Neural crest cell (in vitro differentiated cells): ENCODE results near the gene PGP. TPM values are rescaled to one million over a fixed set of nuclear protein-coding genes. Genes with fewer than 3 reads are reported as not detected.

Experiments used
- DNase-seq: peaks from one replicate; pipeline ENCODE4 v3.0.0; 2021; ENCODE audit warnings: low read depth, mixed read lengths, low spot score
- H3K27ac Mint-ChIP-seq: one replicate; pipeline ENCODE4 v1.8.0; 2021; ENCODE audit warnings: mild to moderate bottlenecking, mixed read lengths; ENCODE audit not compliant: unreplicated experiment
- H3K27me3 Mint-ChIP-seq: 2 replicates; pipeline ENCODE4 v1.8.0; 2021; ENCODE audit warnings: low read depth, mild to moderate bottlenecking, mixed read lengths
- H3K36me3 Mint-ChIP-seq: 2 replicates; pipeline ENCODE4 v1.8.0; 2021; ENCODE audit warnings: low read depth, mild to moderate bottlenecking, mixed read lengths
- H3K4me1 Mint-ChIP-seq: 2 replicates; pipeline ENCODE4 v1.8.0; 2021; ENCODE audit warnings: mixed read lengths
- H3K4me3 Mint-ChIP-seq: one replicate; pipeline ENCODE4 v1.8.0; 2021; ENCODE audit warnings: mild to moderate bottlenecking, mixed read lengths
- H3K9me3 Mint-ChIP-seq: 2 replicates; pipeline ENCODE4 v1.8.0; 2021; ENCODE audit warnings: mixed read lengths
- total RNA-seq: library from RNA; stranded (reverse); gene quantifications from 2 replicates; pipeline ENCODE4 v1.2.1, GENCODE V29; 2021
- TF ChIP-seq, protein P1 (sequence below): fragments of 200-600 bp; sonication (generic); conservative IDR thresholded peaks from 2 replicates; pipeline ENCODE4 v1.5.0; 2021; ENCODE audit warnings: antibody characterized with exemption, mild to moderate bottlenecking

Gene PGP
- total RNA-seq, 1 donor from 2014 or later, result 50.2 TPM

DNA sequence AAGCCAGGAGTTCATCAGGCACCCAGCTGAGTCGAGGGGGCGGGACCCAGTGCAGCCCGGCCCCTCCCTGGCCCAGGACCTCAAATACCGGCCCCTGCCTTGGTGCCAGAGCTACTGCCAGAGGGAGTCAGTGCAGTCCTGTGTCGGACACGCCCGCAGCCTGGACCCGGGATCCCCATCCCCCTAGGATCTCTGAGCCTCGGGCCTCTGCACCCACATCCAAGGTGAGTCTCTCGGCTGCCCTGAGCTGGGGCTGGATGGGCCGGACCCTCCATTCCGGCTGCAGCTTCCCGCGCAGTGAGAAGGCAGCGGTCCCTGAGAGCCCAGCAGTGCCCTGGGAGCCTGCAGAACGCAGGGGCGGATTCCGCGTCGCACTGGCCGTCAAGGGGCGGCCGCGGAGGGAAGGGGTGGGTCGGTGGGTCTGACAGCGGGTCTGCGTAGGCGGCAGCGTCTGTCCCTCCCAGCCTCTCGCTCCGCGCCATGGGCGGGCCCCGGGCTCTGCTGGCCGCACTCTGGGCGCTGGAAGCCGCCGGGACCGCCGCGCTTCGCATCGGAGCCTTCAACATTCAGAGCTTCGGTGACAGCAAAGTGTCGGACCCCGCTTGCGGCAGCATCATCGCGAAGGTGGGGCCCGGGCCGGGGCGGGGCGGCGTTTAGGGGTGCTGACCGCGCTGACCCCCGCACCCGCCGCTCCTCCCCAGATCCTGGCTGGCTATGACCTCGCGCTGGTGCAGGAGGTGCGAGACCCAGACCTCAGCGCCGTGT lies 21.9 kb upstream of the PGP start, which contains the start of gene DNASE1L2:
Gene DNASE1L2, plus strand, starts transcription at position 108 of the 765 bp plus-strand sequence. Its CDS starts 373 bp downstream, at position 481.
- peak within 1 kb of the TSS; percentile 76 for H3K4me3 Mint-ChIP-seq

DNA sequence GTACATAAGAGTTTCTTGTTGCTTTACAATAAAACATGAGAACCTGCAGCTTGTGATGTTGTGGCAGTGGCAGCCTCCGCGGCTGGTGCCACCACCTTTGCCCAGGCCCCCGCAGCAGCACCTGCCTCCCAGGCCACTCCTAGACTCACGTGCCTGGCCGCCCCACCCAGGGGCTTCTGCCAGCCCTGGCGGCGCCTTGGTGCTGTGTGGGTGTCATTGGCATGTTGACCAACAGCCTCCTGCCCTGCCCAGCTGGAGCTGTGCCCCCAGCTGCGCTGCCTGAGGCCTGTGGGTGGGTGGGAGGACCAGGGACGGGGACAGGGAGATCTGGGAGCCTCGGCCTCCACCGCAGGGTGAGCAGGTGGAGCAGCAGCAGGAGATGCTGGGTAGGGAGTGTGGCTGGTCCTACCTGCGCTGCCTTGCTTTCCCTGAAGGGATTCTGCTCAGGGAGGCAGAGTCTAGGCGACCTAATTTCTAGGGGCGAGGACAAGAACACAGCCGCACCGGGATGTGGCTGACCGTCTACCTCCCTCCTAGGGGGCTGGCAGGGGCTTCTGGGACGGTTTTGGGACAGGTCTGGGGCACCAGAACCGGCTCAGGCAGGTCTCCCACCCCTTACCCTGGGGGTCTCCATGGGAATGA lies 21.2 kb upstream of the PGP start:
- Mint-ChIP-seq H3K36me3 (peaks cover 2% of the 10 kb centered on the region), H3K9me3 (no peaks in the 10 kb centered on the region), H3K27me3 (peaks cover 37% of the 10 kb centered on the region), H3K4me1 (no peaks in the 10 kb centered on the region), H3K4me3 (peak overlapping the region; percentile 76), H3K27ac (no peak overlapping the region)
- DNase-seq, result no peak
- TF ChIP-seq, protein P1, sequence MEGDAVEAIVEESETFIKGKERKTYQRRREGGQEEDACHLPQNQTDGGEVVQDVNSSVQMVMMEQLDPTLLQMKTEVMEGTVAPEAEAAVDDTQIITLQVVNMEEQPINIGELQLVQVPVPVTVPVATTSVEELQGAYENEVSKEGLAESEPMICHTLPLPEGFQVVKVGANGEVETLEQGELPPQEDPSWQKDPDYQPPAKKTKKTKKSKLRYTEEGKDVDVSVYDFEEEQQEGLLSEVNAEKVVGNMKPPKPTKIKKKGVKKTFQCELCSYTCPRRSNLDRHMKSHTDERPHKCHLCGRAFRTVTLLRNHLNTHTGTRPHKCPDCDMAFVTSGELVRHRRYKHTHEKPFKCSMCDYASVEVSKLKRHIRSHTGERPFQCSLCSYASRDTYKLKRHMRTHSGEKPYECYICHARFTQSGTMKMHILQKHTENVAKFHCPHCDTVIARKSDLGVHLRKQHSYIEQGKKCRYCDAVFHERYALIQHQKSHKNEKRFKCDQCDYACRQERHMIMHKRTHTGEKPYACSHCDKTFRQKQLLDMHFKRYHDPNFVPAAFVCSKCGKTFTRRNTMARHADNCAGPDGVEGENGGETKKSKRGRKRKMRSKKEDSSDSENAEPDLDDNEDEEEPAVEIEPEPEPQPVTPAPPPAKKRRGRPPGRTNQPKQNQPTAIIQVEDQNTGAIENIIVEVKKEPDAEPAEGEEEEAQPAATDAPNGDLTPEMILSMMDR, result no peak

More for the DNA sequence above, 21.9 kb upstream of the PGP start, which contains the start of gene DNASE1L2:
- H3K4me1 Mint-ChIP-seq, result no peaks in the 10 kb centered on the region
- no peak within 1 kb of the TSS for H3K27ac Mint-ChIP-seq
- TF ChIP-seq, protein P1, result no peak
- H3K27me3 Mint-ChIP-seq, result peaks cover 37% of the 10 kb centered on the region
- H3K36me3 Mint-ChIP-seq, result peaks cover 2% of the 10 kb centered on the region
- no peaks in the 10 kb centered on the region for H3K9me3 Mint-ChIP-seq
- DNase-seq, result peak; percentile 58

DNA sequence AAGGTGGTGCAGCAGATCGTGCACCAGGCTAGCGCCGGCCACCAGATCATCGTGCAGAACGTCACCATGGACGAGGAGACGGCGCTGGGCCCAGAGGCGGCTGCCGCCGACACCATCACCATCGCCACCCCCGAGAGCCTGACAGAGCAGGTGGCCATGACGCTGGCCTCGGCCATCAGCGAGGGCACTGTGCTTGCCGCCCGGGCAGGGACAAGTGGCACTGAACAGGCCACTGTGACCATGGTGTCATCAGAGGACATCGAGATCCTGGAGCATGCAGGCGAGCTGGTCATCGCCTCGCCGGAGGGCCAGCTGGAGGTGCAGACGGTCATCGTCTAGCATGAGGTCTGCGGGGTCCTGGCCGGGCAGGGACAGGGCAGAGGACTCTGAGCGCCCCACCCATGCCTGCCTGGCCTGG lies 20.6 kb upstream of the PGP start:
- DNase-seq, result no peak
- peak overlapping the region; percentile 76 for H3K4me3 Mint-ChIP-seq
- peaks cover 2% of the 10 kb centered on the region for H3K36me3 Mint-ChIP-seq
- peaks cover 37% of the 10 kb centered on the region for H3K27me3 Mint-ChIP-seq
- H3K4me1 Mint-ChIP-seq, result no peaks in the 10 kb centered on the region
- TF ChIP-seq, protein P1, result no peak
- H3K27ac Mint-ChIP-seq, result no peak overlapping the region
- H3K9me3 Mint-ChIP-seq, result no peaks in the 10 kb centered on the region

DNA sequence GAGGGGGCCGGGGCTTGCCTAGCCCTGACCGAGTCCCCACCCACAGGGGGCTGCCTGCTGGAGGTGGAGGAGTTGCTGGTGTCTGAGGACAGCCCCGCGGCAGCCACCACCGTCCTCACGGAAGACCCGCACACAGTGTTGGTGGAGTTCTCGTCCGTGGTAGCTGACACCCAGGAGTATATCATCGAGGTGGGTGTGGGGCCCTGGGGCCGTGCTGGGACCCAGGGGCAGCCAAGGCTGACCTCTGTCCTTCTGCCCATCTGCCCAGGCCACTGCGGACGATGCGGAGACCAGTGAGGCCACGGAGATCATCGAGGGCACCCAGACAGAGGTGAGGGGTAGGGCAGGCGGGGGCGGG lies 20.2 kb upstream of the PGP start:
- peaks cover 35% of the 10 kb centered on the region for H3K27me3 Mint-ChIP-seq
- no peak overlapping the region for H3K4me3 Mint-ChIP-seq
- DNase-seq, result no peak
- H3K27ac Mint-ChIP-seq, result no peak overlapping the region
- no peaks in the 10 kb centered on the region for H3K9me3 Mint-ChIP-seq
- no peaks in the 10 kb centered on the region for H3K4me1 Mint-ChIP-seq
- peaks cover 2% of the 10 kb centered on the region for H3K36me3 Mint-ChIP-seq
- TF ChIP-seq, protein P1, result no peak

DNA sequence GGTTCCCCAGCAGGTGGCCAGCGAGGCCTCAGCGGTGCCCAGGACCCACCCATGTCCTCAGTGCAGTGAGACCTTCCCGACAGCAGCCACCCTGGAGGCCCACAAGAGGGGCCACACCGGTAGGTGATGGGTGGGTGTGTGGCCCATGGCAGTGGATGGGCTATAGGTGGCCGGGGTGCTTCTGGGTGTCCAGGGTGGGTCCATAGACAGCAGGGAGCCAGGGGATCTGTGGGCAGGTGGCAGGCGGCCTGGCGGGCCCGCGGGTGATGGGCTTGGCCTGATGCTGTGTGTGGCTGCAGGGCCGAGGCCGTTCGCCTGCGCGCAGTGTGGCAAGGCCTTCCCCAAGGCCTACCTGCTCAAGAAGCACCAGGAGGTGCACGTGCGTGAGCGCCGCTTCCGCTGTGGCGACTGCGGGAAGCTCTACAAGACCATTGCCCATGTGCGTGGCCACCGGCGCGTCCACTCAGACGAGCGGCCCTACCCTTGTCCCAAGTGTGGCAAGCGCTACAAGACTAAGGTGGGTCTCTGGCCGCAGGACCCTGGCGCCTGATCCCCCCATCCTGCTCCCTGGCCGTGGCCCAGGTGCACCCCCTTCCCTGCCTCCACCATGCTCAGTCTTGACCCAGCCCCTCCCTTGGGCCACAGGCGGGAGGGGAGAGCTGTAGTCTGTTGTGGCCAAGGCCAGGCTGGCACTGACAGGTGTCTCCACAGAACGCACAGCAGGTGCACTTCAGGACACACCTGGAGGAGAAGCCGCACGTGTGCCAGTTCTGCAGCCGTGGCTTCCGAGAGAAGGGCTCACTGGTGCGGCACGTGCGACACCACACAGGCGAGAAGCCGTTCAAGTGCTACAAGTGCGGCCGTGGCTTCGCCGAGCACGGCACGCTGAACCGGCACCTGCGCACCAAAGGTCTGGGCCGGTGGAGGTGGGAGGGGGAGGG lies 19.5 kb upstream of the PGP start:
- no peak overlapping the region for H3K27ac Mint-ChIP-seq
- H3K9me3 Mint-ChIP-seq, result no peaks in the 10 kb centered on the region

More for the DNA sequence above, 19.5 kb upstream of the PGP start:
- peaks cover 2% of the 10 kb centered on the region for H3K36me3 Mint-ChIP-seq
- no peak overlapping the region for H3K4me3 Mint-ChIP-seq
- H3K27me3 Mint-ChIP-seq, result peaks cover 28% of the 10 kb centered on the region
- no peaks in the 10 kb centered on the region for H3K4me1 Mint-ChIP-seq
- TF ChIP-seq, protein P1, result no peak
- DNase-seq, result no peak
